ENCODE data around the gene ZSWIM9.

GRCh38 chr19:48221628-48222027, 51.1 kb downstream of the ZSWIM9 start:
- TF ChIP-seq POLR2AphosphoS5 (IDR thresholded peaks at IDR 0.05; ENCODE audit: low read depth, low read length), result no peak
- TF ChIP-seq CTCF (IDR thresholded peaks at IDR 0.05), result no peak
- TF ChIP-seq REST (IDR thresholded peaks at IDR 0.05; ENCODE audit: insufficient read depth in 1 of 2, low read depth in 2 of 2, low read length in 1 of 2), result no peak
- TF ChIP-seq TCF7L2 (IDR thresholded peaks at IDR 0.05; ENCODE audit: low read depth, low read length), result no peak
